HG03095 (cell line): Measurements from ENCODE around the gene XYLB.

Source experiments
- ATAC-seq: cut with Tn5 transposase; IDR thresholded peaks from one replicate; pipeline ENCODE4 v1.9.1; 2021; ENCODE audit warnings: moderate library complexity; ENCODE audit not compliant: unreplicated experiment

XYLB gene

GRCh38 chr3:38361496-38361895, 14.9 kb downstream of the XYLB start:
- no peak for ATAC-seq

GRCh38 chr3:38362825-38363224, 16.2 kb downstream of the XYLB start:
- ATAC-seq, result no peak

DNA sequence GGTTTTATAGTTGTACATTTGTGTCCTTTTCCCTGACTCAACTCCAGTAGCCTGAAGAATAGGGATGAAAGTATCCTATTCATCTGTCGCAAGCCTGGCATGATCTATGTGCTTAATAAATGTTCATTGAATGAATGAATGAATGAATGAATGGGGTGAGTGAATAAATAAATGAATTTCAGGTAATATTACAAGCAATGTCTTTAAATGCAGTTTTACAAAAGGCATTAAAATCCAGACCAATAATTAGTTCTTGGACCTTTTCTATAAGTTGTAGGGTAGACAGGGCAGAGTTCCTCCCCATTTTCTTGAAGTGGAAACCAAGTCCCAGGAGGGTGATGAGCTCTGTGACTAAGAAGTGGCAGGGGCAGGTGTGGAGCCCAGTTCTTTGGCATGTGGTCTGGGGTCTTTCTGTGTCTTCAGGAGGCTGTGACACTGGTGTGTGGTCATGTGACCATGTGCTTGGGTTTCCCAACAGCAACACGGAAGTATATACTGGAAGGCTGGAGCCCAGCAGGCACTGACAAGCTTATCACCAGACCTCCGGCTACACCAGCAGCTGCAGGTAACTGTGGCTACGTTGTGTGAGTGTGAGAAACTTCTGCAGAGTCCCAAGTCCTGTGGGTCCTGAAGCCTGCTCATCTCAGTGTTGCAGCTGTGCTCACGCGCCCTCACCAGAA, 18.3 kb downstream of the XYLB start:
- ATAC-seq, result no peak

DNA sequence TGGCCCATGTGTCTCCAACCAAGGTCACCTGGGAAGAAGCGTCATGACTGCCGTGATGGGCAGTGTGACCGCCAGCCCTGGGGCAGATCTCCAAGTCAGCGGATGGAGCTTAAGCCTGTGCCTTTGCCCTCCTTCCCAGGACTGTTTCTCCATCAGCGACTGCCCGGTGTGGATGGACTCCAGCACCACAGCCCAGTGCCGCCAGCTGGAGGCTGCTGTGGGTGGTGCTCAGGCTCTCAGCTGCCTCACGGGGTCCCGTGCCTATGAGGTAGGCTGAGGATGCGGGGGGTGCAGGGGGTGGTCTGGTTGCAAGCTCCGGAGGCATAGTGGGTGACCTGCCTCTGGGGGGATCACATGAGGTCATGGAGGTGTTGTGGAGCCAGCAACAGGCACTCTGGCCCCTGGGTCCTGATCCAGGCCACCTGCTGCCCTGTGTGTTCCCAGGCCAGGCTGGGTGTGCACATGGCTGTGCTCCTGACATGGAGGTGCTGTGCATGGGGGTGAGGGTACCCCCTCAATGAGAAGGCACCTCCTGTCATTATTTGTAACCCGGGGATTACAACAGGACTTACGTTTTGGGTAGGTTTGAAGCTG, 19.0 kb downstream of the XYLB start:
- no peak for ATAC-seq

DNA sequence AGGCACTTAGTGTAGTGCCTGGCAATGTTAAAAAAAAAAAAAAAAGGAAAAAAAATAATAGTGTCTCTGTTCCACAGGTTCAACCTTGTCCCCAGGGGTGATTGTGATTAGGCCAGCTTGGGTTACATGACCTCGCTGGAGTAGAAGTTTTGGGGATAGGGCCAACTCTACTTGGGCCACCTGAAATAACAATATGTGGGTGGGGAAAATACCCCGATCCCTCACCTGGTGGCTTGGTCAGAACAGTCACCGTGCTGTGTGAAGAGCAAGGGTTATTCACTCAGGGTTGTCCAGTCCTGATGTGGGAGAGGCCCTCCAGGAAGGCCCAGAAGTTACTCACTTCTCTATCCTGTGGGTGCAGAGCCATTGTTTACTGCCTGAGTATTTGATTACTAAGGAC, 19.5 kb downstream of the XYLB start:
- ATAC-seq, result no peak

GRCh38 chr3:38367779-38368178, 21.2 kb downstream of the XYLB start:
- no peak for ATAC-seq

DNA sequence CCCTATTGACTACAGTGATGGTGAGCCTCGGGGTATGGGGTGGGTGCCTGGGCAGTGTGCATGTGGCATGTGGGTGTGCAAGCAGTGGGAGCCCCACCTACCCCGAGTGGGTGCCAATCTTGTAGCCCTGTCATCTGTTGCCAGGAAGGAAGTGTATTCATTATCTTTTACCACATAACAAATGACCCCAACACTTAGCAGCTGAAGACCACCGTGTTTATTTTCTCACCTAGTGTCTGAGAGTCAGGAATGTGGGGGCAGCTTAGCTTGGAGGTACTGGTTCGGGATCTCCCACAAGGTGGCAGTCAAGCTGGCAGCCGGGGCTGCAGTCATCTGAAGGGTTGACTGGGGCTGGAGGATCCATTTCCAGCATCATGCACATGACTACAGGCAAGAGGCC, 21.7 kb downstream of the XYLB start:
- ATAC-seq, result no peak

DNA sequence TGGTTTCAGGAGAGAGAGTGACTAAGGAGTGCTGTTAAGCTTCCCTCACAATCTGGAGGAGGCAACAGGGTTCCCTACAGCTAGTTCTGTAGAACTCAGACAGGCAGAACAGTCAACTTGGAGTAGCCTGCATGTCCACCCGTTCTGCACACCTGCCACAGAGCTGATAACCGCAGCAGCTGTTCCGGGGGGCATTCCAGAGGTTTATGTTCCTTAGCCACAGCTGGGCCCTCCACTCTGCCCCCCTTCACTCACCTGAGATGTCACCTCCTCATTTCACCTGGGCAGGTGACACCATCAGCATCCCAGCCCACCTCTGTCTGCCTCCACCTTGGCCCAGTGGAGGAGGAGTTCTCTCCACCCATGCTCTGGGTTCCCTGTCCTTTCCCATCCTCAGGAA, 22.6 kb downstream of the XYLB start:
- ATAC-seq, result no peak

DNA sequence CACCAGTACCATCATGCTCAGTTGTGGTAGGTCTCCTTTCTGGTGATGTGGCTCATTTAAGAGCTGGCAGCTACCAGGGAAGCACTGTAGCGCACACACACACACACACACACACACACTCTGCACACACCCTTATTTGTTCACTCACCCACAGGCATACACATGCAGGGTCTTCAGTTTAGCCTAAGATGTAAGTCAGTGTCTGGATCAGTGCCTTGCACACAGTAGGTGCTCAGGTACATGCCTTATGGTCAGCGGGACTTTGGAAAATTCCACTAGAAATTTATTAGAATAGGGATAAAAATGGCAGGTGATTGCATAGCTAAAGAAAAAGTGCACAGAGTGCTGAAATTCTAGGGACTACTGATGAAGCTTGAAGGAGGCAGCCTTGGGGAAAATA, 23.6 kb downstream of the XYLB start:
- no peak for ATAC-seq

DNA sequence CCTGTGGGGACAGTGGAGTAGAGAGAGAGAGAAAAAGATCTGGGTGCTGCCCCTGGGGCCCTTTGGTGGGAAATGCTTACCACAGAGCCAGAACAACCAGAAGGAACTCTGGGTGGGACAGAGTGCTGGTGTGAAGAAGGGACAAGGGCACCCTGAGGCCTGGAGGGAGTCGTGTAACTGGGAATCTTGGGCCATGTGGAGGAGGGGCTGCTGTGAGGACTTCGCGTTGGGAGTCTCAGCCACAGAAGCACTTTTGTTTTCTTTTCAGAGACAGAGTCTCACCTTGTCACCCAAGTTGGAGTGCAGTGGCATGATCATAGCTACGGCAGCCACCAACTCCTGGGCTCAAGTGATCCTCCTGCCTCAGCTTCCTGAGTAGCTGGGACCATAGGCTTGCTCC, 24.3 kb downstream of the XYLB start:
- no peak for ATAC-seq

- no peak for ATAC-seq
Observed at GRCh38 chr3:38371541-38372213, 25.1 kb downstream of the XYLB start.

- no peak for ATAC-seq
Observed at GRCh38 chr3:38372214-38372601, 25.6 kb downstream of the XYLB start.

- ATAC-seq, result no peak
Observed at GRCh38 chr3:38374221-38374620, 27.6 kb downstream of the XYLB start.

DNA sequence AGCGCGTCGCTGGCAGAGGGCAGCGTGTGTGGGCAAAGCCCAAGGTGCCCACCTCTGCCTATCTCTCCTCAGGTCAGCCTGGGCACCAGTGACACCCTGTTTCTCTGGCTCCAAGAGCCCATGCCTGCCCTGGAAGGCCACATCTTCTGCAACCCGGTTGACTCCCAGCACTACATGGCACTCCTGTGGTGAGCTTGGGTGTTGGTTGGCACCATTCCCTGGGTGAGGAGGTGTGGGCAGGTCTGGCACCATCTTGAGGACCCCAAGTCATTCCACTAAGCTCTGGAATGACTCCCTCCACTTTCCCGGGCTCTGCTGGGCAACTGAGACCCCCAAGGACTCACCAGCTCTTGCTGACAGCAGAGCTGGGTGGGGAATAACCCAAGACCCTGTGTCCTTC, 28.5 kb downstream of the XYLB start:
- no peak for ATAC-seq

DNA sequence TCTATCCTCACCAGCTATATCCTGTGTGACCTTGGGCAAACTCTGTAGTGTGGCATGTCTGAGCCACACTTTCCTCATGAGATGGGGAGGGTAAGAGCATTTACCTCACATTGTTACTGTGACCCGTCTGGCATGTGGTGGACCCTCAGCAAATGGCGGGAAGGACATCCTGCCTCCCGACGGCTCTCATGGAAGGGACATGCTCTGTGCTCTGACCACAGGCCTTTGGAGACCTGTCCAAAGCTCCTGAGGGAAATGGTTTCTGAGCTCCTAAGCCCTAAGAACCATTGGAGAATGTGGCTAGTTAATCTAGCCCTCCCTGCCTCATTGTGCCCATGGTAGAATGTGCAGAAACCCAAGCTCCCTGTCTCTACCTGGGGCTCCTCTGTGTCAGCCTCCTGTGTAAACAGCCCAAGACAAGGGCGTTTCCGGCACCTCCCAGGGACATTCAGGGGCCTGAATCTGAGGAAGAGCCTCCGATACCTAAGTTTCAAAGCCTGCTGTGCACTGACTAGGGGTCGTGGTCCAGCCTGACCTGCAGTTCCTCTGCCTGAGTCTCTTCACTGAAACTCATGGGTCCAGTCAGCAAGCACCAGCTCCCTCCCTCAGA, 29.0 kb downstream of the XYLB start:
- no peak for ATAC-seq

GRCh38 chr3:38376098-38376816, 29.7 kb downstream of the XYLB start:
- no peak for ATAC-seq

- no peak for ATAC-seq
Observed at GRCh38 chr3:38379201-38379770, 32.7 kb downstream of the XYLB start.

GRCh38 chr3:38382506-38383080, 36.0 kb downstream of the XYLB start:
- ATAC-seq, result no peak

- no peak for ATAC-seq
Observed at GRCh38 chr3:38383156-38383875, 36.7 kb downstream of the XYLB start.
